A549 treated with AZD9567 at 1 μM for 4 hours (cell line): ENCODE results near the gene RAB10. TPM values are rescaled to one million over a fixed set of nuclear protein-coding genes. Genes with fewer than 3 reads are reported as not detected.

Source experiments
- total RNA-seq: library from RNA; stranded (reverse); fragments of 200-300 nt; extraction: Qiagen RNA extraction; gene quantifications from 5 replicates; pipeline ENCODE4 v1.2.3, GENCODE V29; 2022; ENCODE audit not compliant: insufficient read depth

Gene RAB10
- total RNA-seq: 231 to 370 TPM (median 247 TPM) in 5 replicates

GRCh38 chr2:26033818-26034636 lies at the start of gene RAB10:
Gene RAB10 (plus strand): TSS chr2:26034084. CDS start chr2:26034609, 525 bp downstream.

GRCh38 chr2:26172871-26173775 lies 139.2 kb downstream of the RAB10 start, which contains the start of gene GAREM2:
Gene GAREM2 (plus strand): TSS chr2:26173088. CDS start chr2:26173221, 133 bp downstream.

Other genes starting within 250 kb of the RAB10 start
- gene ASXL2, start 155.6 kb upstream of the RAB10 start, total RNA-seq: 10.8 to 14.5 TPM (median 14.0 TPM) in 5 replicates
- 29.7 to 42.8 TPM (median 39.6 TPM) in 5 replicates for gene KIF3C, start 51.6 kb upstream of the RAB10 start, total RNA-seq
- 3.7 to 7.5 TPM (median 7.2 TPM) in 5 replicates for gene GAREM2, start 139.0 kb downstream of the RAB10 start, total RNA-seq
- gene HADHA, start 210.5 kb downstream of the RAB10 start, total RNA-seq: 120 to 140 TPM (median 123 TPM) in 5 replicates
- 88.5 to 105 TPM (median 102 TPM) in 5 replicates for gene HADHB, start 210.9 kb downstream of the RAB10 start, total RNA-seq